ENCODE measurements around the gene MERTK. TPM values are rescaled to one million over a fixed set of nuclear protein-coding genes. Genes with fewer than 3 reads are reported as not detected.

MERTK gene
- total RNA-seq, 1 donor from 2014 or later, result 6.6 TPM

- intact Hi-C loops (cut with DNase I), result no loop called here
- DNase-seq (ENCODE audit: missing footprints) (no peak), ATAC-seq (no peak)
Observed at GRCh38 chr2:111994042-111994441, 95.6 kb downstream of the MERTK start.

- intact Hi-C loops (cut with DNase I), result no loop called here
- no peak for ATAC-seq
- no peak for DNase-seq (ENCODE audit: missing footprints)
Observed at GRCh38 chr2:111995148-111995547, 96.7 kb downstream of the MERTK start.

- no peak for DNase-seq (ENCODE audit: missing footprints)
- intact Hi-C loops (cut with DNase I), result no loop called here
- ATAC-seq, result no peak
Observed at GRCh38 chr2:111999809-112000208, 101.4 kb downstream of the MERTK start.

- intact Hi-C loops (cut with DNase I), result no loop called here
- DNase-seq (ENCODE audit: missing footprints), result no peak
- ATAC-seq, result no peak
Observed at GRCh38 chr2:112000399-112001135, 102.2 kb downstream of the MERTK start.

GRCh38 chr2:112001136-112001715 is 102.8 kb downstream of the MERTK start:
- intact Hi-C loops (cut with DNase I), result no loop called here

GRCh38 chr2:112001942-112002341 is 103.5 kb downstream of the MERTK start:
- ATAC-seq (no peak), DNase-seq (ENCODE audit: missing footprints) (no peak)
- intact Hi-C loops (cut with DNase I), result no loop called here

More at GRCh38 chr2:112001136-112001715, 102.8 kb downstream of the MERTK start:
- peak; percentile 46 for ATAC-seq
- DNase-seq (ENCODE audit: missing footprints), result no peak

- ATAC-seq (no peak), DNase-seq (ENCODE audit: missing footprints) (no peak)
- intact Hi-C loops (cut with DNase I), result no loop called here
Observed at GRCh38 chr2:112003576-112004252, 105.3 kb downstream of the MERTK start.

GRCh38 chr2:112004253-112004645 is 105.8 kb downstream of the MERTK start:
- intact Hi-C loops (cut with DNase I), result no loop called here
- ATAC-seq (peak; percentile 79), DNase-seq (ENCODE audit: missing footprints) (peak; percentile 85)

DNA sequence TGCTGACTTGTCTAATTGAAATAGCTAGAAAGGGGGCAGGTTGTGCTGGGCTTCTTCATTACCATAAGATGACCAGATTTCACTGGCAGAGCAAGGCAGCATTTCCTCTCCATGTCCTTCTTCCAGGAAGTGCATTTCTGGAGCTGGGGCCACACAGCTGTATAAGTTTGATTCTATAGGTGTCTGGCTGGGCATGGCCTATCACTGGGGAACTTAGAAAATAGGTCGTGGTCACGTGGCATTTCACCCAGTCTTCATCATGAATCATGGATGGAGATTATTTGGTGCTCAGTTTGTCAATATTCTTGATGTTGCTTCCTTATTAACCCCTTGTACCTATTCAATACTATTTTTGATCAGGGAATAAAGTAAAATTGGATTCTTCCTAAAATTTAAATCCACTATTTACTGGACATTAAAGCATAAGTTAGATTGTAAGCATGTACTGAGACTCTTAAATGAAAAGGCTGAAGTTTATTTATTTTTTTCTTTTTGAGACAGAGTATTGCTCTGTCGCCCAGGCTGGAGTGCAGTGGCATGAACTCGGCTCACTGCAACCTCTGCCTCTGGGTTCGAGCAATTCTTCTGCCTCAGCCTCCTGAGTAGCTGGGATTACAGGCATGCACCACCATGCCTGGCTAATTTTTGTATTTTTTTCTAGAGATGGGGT is 107.1 kb downstream of the MERTK start:
- ATAC-seq, result no peak
- DNase-seq (ENCODE audit: missing footprints), result no peak
- intact Hi-C loops (cut with DNase I), result no loop called here

DNA sequence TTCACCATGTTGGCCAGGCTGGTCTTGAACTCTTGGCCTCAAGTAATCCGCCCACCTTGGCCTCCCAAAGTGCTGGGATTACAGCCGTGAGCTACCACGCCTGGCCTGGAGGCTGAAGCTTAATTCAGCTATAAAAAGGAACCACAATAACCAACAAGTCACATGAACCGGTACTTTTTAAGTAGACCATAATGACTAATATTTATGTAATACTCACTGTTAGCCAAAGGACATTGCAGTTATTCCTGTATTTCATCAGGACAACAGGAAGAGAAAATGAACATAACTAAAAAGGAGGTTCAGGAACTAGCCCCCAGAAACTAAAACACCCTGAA is 107.6 kb downstream of the MERTK start:
- ATAC-seq (peak; percentile 18), DNase-seq (ENCODE audit: missing footprints) (no peak)

DNA sequence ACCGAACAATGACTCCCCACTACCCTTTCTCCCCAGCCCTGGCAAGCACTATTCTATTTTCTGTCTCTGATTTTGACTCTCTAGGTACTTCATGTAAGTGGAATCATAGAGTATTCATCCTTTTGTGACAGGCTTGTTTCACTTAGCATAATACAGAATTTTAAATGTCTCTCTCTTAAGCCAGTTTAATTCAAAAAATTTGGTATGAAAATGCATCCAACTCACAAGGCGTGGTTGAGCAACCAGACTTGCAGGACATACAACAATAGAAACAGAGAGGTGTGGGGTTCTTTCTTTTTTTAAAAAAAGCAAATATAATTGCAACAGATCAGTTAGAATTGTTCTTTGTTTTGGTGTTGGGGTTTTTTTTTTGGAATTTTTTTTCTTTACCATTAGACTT is 109.1 kb downstream of the MERTK start:
- ATAC-seq (no peak), DNase-seq (ENCODE audit: missing footprints) (no peak)
- intact Hi-C loops (cut with DNase I), result no loop called here

More for the DNA sequence above, 107.6 kb downstream of the MERTK start:
- intact Hi-C loops (cut with DNase I), result no loop called here

GRCh38 chr2:112008910-112009485 is 110.6 kb downstream of the MERTK start:
- intact Hi-C loops (cut with DNase I), result no loop called here
- ATAC-seq (no peak), DNase-seq (ENCODE audit: missing footprints) (no peak)

DNA sequence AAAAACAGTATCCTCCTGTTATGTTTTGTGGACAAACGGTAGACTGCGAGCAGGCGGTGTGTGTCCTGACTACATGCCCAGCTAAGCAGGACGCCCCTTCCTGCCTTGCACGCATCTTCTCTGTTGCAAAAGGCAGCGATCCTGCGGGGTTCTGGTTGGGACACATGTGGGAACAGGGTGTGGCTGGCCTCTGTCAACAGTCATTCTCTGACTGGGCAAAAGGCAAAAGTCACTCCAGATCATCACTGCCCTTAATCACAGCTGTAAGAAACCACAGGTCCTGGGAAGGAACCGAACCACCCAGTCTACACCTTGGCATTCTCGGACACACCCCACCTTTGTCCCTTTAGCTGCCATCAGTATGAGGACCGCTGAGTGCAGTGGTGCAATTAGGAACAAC is 112.3 kb downstream of the MERTK start:
- ATAC-seq, result peak; percentile 26
- intact Hi-C loops (cut with DNase I), result no loop called here
- no peak for DNase-seq (ENCODE audit: missing footprints)

DNA sequence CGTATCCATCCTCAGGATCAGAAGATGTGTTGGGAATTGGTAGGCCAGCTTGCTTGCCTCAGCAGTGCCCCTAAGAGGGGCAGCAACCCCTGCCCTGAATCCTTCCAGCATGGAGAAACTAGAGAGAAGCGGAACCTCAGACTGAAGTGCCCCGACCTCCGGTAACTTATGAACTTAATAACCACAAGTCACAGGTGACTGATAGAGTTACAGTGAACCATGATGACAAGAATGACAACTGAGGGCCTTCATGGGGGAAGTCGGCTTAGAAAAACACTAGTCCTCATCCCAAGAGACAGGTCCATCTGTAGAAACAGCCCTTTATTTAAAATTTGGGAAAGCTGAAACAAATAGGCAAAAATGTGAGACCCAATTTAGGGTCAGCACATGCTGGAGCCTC is 114.1 kb downstream of the MERTK start:
- ATAC-seq (no peak), DNase-seq (ENCODE audit: missing footprints) (no peak)
- intact Hi-C loops (cut with DNase I), result no loop called here

GRCh38 chr2:112018846-112019245 is 120.4 kb downstream of the MERTK start:
- no peak for ATAC-seq
- DNase-seq (ENCODE audit: missing footprints), result no peak
- intact Hi-C loops (cut with DNase I), result no loop called here

DNA sequence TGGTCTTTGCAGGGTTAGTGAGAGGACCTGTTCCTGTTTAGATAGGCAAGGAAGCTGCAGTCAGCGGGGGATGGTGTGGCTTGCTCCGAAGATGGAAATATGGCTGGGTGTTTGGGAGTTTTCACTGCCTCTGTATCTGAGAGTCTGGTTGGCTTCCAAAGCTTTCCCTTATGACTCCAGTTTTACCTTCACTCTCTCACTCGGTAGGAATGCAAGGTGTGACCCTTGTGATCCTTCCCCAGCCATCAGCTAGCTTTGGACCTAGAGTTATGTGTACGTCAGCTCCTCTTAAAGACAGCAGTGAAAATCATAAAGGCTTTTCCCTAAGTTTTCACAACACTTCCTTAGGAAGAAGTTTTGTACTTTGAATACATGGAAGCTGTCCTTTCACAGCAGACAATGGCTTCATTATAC is 121.2 kb downstream of the MERTK start:
- no peak for DNase-seq (ENCODE audit: missing footprints)
- ATAC-seq, result no peak
- intact Hi-C loops (cut with DNase I), result no loop called here

- intact Hi-C loops (cut with DNase I), result no loop called here
- ATAC-seq, result no peak
- no peak for DNase-seq (ENCODE audit: missing footprints)
Observed at GRCh38 chr2:112020561-112020960, 122.2 kb downstream of the MERTK start.

DNA sequence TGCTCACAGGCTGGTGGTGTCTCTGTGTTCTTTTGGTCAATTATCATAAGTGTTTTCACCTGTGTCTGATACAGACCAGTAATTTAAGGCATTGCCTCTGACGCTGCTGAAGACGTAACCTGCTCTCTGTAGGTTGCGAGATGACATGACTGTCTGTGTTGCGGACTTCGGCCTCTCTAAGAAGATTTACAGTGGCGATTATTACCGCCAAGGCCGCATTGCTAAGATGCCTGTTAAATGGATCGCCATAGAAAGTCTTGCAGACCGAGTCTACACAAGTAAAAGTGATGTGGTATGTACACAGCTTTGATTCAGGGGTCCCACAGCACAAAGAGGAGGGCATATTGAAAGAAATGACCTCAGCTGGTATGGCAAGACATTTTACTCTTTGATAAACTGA is 122.9 kb downstream of the MERTK start:
- no peak for DNase-seq (ENCODE audit: missing footprints)
- intact Hi-C loops (cut with DNase I), result no loop called here
- no peak for ATAC-seq

DNA sequence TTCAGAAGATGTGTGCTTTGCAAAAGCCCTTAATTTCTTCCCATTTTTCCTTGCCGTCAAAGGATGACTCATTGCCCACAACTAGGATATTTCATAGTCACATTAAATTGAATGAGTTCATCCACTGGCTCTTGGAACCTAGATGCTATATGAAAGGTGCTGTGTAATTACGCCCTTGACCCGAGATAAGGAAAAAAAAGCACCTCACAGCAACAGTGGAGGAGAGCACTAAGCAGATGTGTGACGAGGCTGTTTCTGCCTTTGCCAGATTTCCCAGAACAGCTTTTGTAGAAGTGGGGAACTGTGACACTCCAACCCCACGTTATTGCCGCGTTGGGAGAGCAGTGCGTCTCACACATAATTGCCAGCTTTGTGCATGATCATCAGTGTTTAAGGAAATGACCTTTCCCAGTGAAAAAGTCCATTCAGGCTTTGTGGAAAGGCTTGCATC is 123.4 kb downstream of the MERTK start:
- ATAC-seq (no peak), DNase-seq (ENCODE audit: missing footprints) (no peak)
- intact Hi-C loops (cut with DNase I), result no loop called here
